Breast epithelium (tissue), 4 donors: Measurements from ENCODE around the gene CUBN. TPM values are rescaled to one million over a fixed set of nuclear protein-coding genes. Genes with fewer than 3 reads are reported as not detected.

Source experiments
- DNase-seq, 2 donors: peaks; one replicate each; pipeline ENCODE4 v3.0.0-alpha.2; 2019; ENCODE audit warnings: low spot score in 2 of 2
- H3K27ac ChIP-seq, 2 donors: fragments of 200-600 bp; sonication (generic) in 1 of 2; one replicate each; pipeline ENCODE4 v1.5.1; 2016 to 2019; ENCODE audit warnings: mild to moderate bottlenecking in 1 of 2
- H3K27me3 ChIP-seq, 2 donors: fragments of 200-600 bp; sonication (generic) in 1 of 2; one replicate each; pipeline versions ENCODE4 v1.5.1 to v1.6.0; 2017 to 2019; ENCODE audit warnings: control low read depth in 1 of 2, mild to moderate bottlenecking in 1 of 2
- H3K36me3 ChIP-seq: fragments of 200-600 bp; one replicate; pipeline ENCODE4 v1.5.1; 2019
- H3K4me1 ChIP-seq, 2 donors: fragments of 200-600 bp; sonication (generic); one replicate each; pipeline ENCODE4 v1.5.1; 2016 to 2019; ENCODE audit warnings: control low read depth in 1 of 2
- H3K4me3 ChIP-seq, 3 donors: fragments of 200-600 bp; sonication (generic); 1 replicate in 2 of 3; 2 replicates in 1 of 3; pipeline ENCODE4 v1.5.1; 2016 to 2019; ENCODE audit warnings: mild to moderate bottlenecking in 3 of 3, moderate library complexity in 2 of 3
- H3K9me3 ChIP-seq, 2 donors: fragments of 200-600 bp; sonication (generic) in 1 of 2; one replicate each; pipeline ENCODE4 v1.5.1; 2016 to 2019; ENCODE audit warnings: control low read depth in 1 of 2
- POLR2A ChIP-seq: fragments of 450-650 bp; IDR thresholded peaks from one replicate; pipeline ENCODE4 v1.6.1; 2016; ENCODE audit warnings: antibody characterized with exemption, mild to moderate bottlenecking, moderate library complexity
- POLR2AphosphoS5 ChIP-seq, 3 donors: sonication (generic); formaldehyde crosslinking; IDR thresholded peaks; one replicate each; pipeline ENCODE4 v1.6.1; 2017; ENCODE audit warnings: antibody characterized with exemption in 3 of 3
- intact Hi-C: fragments of 100-400 bp; cut with DNase I; formaldehyde crosslinking; loops from one replicate; pipeline ENCODE4 v1.15.1; 2023; ENCODE audit warnings: low total_unique reads
- total RNA-seq, 3 donors: library from RNA; depleted of rRNA; stranded (reverse); fragments of >200 nt; gene quantifications; one replicate each; pipeline ENCODE4 v1.1.0, GENCODE V29; 2016
- TF ChIP-seq, protein P1 (sequence below), 3 donors: fragments of 450-650 bp; IDR thresholded peaks; one replicate each; pipeline ENCODE4 v1.5.1; 2016 to 2017; ENCODE audit warnings: antibody characterized with exemption in 3 of 3, mild to moderate bottlenecking in 3 of 3, moderate library complexity in 3 of 3

The CUBN gene
- total RNA-seq, 3 donors from 2014 or later: 1.6 to 5.7 (median 5.0) TPM

- intact Hi-C loops: no loop called here
- H3K4me3 ChIP-seq: no peak overlapping the region
- H3K4me1 ChIP-seq: no peaks in the 10 kb centered on the region
- no peak for TF ChIP-seq POLR2A
- TF ChIP-seq, protein P1, sequence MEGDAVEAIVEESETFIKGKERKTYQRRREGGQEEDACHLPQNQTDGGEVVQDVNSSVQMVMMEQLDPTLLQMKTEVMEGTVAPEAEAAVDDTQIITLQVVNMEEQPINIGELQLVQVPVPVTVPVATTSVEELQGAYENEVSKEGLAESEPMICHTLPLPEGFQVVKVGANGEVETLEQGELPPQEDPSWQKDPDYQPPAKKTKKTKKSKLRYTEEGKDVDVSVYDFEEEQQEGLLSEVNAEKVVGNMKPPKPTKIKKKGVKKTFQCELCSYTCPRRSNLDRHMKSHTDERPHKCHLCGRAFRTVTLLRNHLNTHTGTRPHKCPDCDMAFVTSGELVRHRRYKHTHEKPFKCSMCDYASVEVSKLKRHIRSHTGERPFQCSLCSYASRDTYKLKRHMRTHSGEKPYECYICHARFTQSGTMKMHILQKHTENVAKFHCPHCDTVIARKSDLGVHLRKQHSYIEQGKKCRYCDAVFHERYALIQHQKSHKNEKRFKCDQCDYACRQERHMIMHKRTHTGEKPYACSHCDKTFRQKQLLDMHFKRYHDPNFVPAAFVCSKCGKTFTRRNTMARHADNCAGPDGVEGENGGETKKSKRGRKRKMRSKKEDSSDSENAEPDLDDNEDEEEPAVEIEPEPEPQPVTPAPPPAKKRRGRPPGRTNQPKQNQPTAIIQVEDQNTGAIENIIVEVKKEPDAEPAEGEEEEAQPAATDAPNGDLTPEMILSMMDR (IDR thresholded peaks at IDR 0.05): no peak
- peak in 1 of 3 donors; percentile 45 for TF ChIP-seq POLR2AphosphoS5 (IDR thresholded peaks at IDR 0.05)
- no peaks in the 10 kb centered on the region for H3K36me3 ChIP-seq
- DNase-seq: peak in 1 of 2 donors; percentile 76
- peak overlapping the region; percentile 70 to 76 for H3K27ac ChIP-seq
- no peaks in the 10 kb centered on the region for H3K27me3 ChIP-seq
- no peaks in the 10 kb centered on the region for H3K9me3 ChIP-seq
Observed at GRCh38 chr10:16965740-16966447, 163.7 kb downstream of the CUBN start.

DNA sequence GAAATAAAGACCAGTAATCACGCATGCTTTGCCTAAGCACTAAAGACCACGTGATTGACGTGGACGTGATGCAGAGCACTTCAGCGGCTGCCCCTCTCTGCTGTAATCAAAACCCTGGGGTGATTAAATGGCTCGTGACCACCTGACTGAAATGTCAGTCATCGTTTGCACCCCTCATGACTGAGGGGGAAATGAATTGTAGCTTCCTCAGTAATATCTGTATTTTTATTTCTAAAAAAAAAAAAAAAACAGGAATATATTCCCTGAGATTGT, 164.3 kb downstream of the CUBN start:
- no peak overlapping the region for H3K27ac ChIP-seq
- TF ChIP-seq, protein P1 (IDR thresholded peaks at IDR 0.05): no peak
- TF ChIP-seq POLR2AphosphoS5 (IDR thresholded peaks at IDR 0.05) (no peak), POLR2A (no peak)
- H3K4me3 ChIP-seq: no peak overlapping the region
- H3K36me3 ChIP-seq: no peaks in the 10 kb centered on the region
- no peaks in the 10 kb centered on the region for H3K9me3 ChIP-seq
- H3K27me3 ChIP-seq: no peaks in the 10 kb centered on the region
- no peaks in the 10 kb centered on the region for H3K4me1 ChIP-seq
- intact Hi-C loops: no loop called here
- no peak for DNase-seq

DNA sequence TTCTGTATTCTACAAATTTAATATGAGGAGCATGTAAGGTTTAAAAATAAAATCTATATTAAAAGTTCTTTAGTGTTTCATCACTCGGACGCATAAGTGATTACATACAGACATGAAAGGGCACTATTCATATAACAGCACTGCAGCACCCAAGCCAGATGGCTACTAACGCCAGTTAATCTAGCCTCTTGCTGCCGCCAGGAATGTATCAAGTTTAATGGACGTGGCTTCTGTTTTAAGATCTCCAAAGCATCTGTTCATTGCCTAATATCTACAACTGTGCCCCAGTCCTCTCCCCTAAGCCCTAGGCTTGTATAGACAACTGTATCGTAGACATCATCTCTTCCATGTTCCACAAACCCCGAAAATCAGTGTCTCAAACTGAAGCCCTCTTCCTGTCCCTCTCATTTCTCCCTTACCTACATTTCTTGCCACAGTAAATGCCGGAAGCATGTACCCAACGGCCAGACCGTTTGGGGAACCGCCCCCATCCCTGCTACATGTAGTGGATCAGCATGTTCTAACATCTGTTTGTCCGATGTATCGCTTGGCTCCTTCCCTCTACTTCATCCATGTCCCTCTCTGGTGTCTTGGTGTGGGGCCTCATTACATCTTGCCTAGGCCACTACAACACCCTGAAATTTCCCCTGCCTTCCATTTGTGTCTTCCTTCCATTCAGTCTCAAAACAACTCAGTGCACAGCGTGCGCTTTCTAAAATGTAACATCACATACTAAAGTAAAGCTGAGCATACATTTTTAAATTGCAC, 164.9 kb downstream of the CUBN start:
- intact Hi-C loops: no loop called here
- TF ChIP-seq POLR2AphosphoS5 (IDR thresholded peaks at IDR 0.05) (no peak), POLR2A (no peak)
- TF ChIP-seq, protein P1 (IDR thresholded peaks at IDR 0.05): no peak
- no peak overlapping the region for H3K4me3 ChIP-seq
- no peaks in the 10 kb centered on the region for H3K27me3 ChIP-seq
- no peaks in the 10 kb centered on the region for H3K4me1 ChIP-seq
- H3K9me3 ChIP-seq: no peaks in the 10 kb centered on the region
- no peak overlapping the region for H3K27ac ChIP-seq
- no peaks in the 10 kb centered on the region for H3K36me3 ChIP-seq
- no peak for DNase-seq

DNA sequence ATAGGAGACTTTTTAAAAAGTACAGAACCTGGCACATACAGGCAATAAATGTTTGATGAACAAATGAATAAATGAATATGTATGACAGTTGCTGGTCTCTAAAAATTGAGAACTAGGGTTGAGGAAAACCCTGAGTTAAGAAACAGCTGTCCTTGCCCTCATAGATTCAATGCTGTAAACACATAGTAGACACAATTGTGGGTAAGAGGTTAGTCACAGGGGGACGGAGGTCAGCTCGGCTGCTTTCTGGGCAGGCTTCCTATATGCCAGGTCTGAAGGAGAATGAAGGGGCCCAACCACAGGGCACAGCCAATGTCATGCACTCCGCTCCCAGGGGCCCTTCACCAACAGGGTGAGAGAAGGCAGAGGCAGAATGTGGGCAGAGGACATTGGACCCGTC, 169.1 kb downstream of the CUBN start:
- no peak overlapping the region for H3K4me3 ChIP-seq
- H3K9me3 ChIP-seq: no peaks in the 10 kb centered on the region
- intact Hi-C loops: no loop called here
- no peaks in the 10 kb centered on the region for H3K36me3 ChIP-seq
- no peaks in the 10 kb centered on the region for H3K27me3 ChIP-seq
- TF ChIP-seq POLR2A (no peak), POLR2AphosphoS5 (IDR thresholded peaks at IDR 0.05) (no peak)
- TF ChIP-seq, protein P1 (IDR thresholded peaks at IDR 0.05): no peak
- no peaks in the 10 kb centered on the region for H3K4me1 ChIP-seq
- DNase-seq: no peak
- no peak overlapping the region for H3K27ac ChIP-seq

DNA sequence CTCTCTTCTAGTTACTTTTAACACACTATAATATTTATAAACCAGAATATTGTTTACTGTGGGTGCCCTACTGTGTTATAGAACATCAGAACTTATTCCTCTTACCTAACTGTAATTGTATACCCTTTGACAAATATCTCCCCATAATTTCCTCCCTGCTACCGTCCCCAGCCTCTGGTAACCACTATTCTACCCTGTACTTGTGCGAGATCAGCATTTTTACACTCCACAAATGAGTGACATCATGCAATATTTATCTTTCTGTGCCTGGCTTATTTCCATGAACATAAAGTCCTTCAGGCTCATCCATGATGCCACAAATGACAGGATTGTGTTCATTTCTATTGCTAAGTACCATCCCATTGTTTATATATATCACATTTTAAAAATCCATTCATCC, 172.6 kb downstream of the CUBN start:
- TF ChIP-seq POLR2A (no peak), POLR2AphosphoS5 (IDR thresholded peaks at IDR 0.05) (no peak)
- TF ChIP-seq, protein P1 (IDR thresholded peaks at IDR 0.05): no peak
- no peak overlapping the region for H3K27ac ChIP-seq
- H3K9me3 ChIP-seq: no peaks in the 10 kb centered on the region
- intact Hi-C loops: no loop called here
- no peaks in the 10 kb centered on the region for H3K27me3 ChIP-seq
- no peak for DNase-seq
- H3K36me3 ChIP-seq: no peaks in the 10 kb centered on the region
- H3K4me3 ChIP-seq: no peak overlapping the region
- H3K4me1 ChIP-seq: no peaks in the 10 kb centered on the region
